ENCODE results near the gene PRR36.

PRR36 gene

GRCh38 chr19:7912697-7913564, 38.7 kb upstream of the PRR36 start:
- DNase-seq (ENCODE audit: low read depth), result no peak

- DNase-seq (ENCODE audit: low read depth), result no peak
Measured at GRCh38 chr19:7912144-7912696, 38.0 kb upstream of the PRR36 start.

- DNase-seq (ENCODE audit: low read depth), result no peak
Measured at GRCh38 chr19:7911508-7912143, 37.4 kb upstream of the PRR36 start.

- no peak for DNase-seq (ENCODE audit: low read depth)
Measured at GRCh38 chr19:7910321-7911161, 36.4 kb upstream of the PRR36 start.

DNA sequence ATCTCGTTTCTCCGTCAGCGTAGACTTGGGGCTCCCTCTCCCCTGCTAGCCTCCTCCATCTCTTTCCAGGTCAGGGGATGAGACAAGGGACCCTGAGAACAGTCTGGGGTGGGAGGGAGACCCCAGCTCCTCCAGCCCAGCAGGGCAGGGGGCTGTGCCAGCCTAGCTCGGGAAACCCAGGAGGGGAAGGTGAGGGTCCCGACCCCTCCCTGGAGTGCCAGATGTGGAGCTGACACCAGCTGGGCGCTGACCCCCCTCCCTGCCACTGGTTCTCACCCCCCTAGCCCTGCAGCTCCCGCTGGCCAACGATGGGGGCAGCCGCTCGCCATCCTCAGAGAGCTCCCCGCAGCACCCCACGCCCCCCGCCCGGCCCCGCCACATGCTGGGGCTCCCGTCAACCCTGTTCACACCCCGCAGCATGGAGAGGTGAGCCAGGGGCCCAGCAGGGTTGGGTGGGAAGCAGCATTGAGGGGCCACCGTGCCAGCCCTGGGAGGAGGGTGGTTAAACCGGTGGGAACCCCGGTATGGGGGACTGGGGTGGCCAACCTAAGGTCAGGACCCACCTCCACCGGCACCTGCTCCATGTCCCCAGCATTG, 35.4 kb upstream of the PRR36 start:
- DNase-seq (ENCODE audit: low read depth), result no peak

GRCh38 chr19:7908742-7909461, 34.7 kb upstream of the PRR36 start:
- DNase-seq (ENCODE audit: low read depth), result no peak

DNA sequence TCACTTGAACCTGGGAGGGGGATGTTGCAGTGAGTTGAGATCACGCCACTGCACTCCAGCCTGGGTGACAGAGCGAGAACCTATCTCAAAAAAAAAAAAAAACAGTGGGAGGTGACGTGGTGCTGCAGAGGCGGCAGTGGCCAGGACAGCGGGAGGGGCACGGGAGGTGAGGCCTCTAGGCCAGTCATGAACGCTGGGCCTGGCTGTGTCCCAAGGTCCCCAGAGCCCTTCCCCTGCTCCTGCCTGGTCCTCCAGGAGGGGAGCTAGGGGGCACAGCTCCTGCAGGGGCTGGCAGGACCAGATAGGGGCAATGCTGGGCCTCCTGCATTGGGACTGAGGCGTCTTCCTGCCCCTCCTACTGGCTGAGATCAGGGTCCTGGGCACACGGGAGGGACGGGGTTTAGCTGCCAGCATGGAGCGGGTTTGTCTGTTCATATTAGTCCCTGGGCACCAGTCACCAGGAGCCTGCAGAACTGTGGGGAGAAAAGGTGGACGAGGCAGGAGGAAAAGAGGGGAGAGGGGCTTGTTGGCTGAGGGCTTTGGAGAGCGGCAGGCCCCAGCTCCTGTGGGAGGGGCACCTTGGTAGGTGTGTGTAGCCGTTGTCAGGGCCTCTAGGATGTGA, 34.0 kb upstream of the PRR36 start:
- DNase-seq (ENCODE audit: low read depth), result no peak

DNA sequence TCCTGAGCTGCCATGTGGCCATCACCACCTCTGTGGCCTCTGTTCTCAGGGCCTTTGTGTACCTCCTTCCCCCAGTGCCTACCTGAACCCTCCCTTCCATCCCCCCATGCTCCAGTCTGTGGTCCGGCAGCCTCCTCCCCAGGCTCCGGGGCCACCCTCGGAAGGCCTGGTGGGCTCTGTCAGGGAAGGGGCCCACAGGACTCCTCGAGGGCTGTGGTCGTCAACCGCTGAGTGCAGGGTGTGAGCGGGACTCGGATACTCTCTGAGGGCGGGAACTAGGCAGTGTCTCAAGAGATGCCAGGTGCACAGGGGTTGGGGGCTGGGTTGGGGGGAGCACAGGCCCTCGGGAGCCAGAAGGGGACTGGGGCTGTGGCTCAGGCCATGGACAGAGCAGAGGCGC, 33.4 kb upstream of the PRR36 start:
- DNase-seq (ENCODE audit: low read depth), result no peak

DNA sequence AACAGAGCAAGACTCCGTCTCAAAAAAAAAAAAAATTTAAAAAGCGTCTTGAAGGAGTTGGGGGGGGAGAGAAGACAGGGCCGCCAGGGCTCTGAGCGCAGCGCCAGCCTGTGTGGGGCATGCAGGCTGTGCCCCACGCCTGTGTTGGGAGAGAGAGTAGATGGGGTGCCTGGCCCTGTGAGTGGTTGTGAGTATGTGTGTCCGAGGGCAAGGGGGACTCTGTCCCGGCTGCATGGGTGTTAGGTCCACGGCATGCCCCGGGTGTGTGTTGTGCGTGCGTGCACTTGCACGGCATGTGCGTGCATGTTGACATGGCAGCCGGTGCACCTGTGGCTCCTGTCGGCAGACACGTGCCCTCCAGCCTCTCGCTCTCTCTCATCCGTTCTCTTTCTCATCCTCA, 32.9 kb upstream of the PRR36 start:
- no peak for DNase-seq (ENCODE audit: low read depth)

GRCh38 chr19:7905859-7906258, 31.7 kb upstream of the PRR36 start:
- DNase-seq (ENCODE audit: low read depth), result no peak

- DNase-seq (ENCODE audit: low read depth), result no peak
Measured at GRCh38 chr19:7905268-7905667, 31.1 kb upstream of the PRR36 start.

DNA sequence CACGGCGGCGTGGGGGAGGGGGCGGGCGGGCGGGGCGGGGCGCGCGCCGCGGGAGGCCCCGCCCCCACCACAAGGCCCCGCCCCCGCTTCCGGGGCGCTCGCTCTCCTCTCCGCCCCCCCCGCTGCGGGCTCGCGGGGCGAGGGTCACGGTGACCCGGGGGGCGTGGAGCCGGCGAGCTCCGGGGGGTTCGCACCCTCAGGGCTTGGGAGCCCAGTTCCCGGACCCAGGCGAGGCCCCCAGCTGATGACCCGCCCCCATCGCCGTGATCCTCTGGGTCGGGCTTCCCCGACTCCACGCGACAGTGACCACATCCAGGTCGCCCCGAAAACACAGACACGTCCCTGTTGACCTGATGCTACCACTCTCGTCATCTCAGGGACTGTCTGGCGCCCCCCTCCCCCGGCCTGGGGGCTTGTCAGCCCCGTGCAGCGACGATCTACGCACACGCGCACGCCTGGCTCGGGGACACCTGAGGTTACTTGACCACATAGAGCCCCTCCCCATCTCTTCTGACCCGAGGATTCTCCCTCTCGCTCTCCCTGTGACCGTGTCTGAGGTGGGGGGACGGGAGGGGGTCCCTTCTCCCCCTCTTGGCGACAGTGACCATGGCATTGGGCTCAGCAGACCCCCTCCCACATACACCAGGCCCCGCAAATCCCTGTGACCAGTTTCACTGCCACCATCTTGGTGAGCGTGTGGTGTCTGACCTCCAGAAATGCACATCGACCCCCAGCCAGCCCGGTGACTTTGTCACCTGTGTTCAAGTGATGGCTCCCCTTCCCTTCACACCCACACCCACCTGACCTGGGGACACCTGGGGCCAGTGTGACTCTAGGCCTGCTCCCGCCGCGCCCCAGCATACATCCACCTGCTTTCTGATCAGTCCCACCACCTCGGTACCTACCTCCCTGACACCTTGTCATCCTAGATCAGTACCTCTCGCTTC, 30.2 kb upstream of the PRR36 start:
- DNase-seq (ENCODE audit: low read depth), result peak; percentile 74

GRCh38 chr19:7903244-7904073, 29.3 kb upstream of the PRR36 start, which contains the start of gene MAP2K7:
Gene MAP2K7 (plus strand): TSS chr19:7903877. CDS start chr19:7903945, 68 bp downstream.
- DNase-seq (ENCODE audit: low read depth), result peak; percentile 99

GRCh38 chr19:7902796-7903243, 28.6 kb upstream of the PRR36 start:
- no peak for DNase-seq (ENCODE audit: low read depth)

DNA sequence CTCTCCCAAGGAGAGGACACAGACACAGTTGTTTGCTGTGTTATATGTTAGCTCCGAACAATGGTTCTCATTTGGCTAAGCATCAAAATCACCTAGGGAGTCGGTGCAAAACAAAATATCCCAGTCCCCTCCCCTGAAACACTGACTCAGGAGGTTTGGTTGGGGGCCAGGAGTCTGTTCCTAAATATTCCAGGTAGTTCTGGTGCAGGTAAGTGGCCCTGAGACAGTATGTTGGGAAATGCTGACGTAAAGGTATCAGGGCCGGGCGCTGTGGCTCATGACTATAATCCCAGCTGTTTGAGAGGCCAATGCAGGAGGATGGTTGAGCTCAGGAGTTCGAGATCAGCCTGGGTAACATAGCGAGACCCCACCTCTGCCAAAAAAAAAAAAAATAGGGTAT, 27.1 kb upstream of the PRR36 start:
- DNase-seq (ENCODE audit: low read depth), result no peak

GRCh38 chr19:7900931-7901330, 26.7 kb upstream of the PRR36 start:
- no peak for DNase-seq (ENCODE audit: low read depth)

DNA sequence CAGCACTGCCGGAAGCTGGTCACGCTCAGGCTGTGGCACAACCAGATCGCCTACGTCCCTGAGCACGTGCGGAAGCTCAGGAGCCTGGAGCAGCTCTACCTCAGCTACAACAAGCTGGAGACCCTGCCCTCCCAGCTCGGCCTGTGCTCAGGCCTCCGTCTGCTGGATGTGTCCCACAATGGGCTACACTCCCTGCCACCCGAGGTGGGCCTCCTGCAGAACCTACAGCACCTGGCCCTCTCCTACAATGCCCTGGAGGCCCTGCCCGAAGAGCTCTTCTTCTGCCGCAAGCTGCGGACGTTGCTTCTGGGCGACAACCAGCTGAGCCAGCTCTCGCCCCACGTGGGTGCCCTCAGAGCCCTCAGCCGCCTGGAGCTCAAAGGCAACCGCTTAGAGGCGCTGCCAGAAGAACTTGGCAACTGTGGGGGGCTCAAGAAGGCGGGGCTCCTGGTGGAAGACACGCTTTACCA, 26.2 kb upstream of the PRR36 start:
- DNase-seq (ENCODE audit: low read depth), result no peak

- no peak for DNase-seq (ENCODE audit: low read depth)
Measured at GRCh38 chr19:7899751-7900378, 25.7 kb upstream of the PRR36 start.
